SIG-M5 (cell line): ENCODE results near the gene RHBDL1.

Experiments
- DNase-seq: peaks from one replicate; lab custom pipeline; 2025; lab: John Stamatoyannopoulos, UW

Gene RHBDL1

GRCh38 chr16:674968-675883 lies at the start of gene RHBDL1:
Gene RHBDL1, plus strand, starts transcription at chr16:675671. Its CDS starts 120 bp downstream, at chr16:675791.
- DNase-seq, result no peak

GRCh38 chr16:625977-626765 lies 49.3 kb upstream of the RHBDL1 start:
- DNase-seq, result no peak

DNA sequence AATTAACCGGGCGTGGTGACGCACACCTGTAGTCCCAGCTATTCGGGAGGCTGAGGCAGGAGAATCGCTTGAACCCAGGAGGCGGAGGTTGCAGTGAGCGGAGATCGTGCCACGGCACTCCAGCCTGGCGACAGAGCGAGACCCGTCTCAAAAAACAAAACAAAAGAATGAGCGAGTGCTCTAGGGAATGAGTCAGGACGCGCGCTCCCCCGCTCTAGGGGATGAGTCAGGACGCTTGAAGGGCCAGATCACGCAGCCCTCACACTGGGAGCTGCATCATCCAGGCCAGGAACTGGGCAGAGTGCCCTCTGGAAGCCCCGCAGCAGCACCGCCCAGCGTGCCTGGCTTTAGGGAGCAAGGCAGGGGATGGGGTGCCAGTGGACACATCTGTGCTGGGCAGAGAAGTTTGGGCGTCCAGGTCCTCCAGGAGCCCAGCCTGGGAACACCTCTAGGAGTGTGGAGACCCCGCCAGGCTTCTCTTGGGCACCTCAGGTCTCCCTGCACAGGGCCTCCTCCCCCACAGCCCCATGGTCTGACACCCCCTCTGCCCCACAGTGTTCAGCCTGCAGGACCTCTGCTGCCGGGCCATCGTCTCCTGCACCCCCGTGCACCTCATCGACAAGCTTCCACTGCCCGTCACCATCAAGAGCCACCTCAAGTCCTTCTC lies 48.6 kb upstream of the RHBDL1 start:
- DNase-seq, result no peak

DNA sequence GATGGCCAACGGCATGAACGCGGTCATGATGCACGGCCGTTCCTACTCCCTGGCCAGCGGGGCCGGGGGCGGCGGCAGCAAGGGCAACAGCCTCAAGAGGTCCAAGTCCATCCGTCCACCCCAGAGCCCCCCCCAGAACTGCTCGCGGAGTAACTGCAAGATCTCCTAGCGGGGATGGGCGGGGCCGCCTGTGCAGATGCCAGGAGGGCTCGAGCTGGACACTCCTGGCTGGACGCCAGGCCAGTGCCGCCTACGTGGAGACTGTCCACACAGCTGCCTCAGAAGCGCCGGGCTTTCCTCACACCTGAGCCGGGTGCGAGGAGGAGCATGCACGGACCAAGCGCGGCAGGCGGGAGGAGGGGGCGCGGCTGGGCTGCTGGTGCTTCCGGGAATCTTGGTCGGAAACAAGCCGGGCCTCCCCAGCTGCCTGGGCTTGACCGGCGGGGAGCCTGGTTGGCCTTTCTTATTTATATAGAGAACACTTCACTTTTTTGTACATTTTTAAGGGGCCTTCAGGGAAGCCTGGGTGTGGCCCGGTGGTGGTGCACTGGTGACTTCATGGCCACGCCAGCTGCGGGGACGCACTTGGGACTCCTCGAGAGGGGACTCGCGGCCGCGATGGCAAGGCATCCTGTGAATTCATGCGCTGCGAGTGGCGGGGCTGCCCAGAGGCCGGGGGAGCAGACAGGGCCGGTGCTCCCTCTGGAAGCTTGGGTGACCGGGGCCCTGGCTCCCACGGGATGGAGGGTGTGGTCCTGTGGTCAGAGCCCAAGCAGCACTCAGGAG lies 47.8 kb upstream of the RHBDL1 start:
- no peak for DNase-seq

GRCh38 chr16:628321-629061 lies 47.0 kb upstream of the RHBDL1 start:
- no peak for DNase-seq

DNA sequence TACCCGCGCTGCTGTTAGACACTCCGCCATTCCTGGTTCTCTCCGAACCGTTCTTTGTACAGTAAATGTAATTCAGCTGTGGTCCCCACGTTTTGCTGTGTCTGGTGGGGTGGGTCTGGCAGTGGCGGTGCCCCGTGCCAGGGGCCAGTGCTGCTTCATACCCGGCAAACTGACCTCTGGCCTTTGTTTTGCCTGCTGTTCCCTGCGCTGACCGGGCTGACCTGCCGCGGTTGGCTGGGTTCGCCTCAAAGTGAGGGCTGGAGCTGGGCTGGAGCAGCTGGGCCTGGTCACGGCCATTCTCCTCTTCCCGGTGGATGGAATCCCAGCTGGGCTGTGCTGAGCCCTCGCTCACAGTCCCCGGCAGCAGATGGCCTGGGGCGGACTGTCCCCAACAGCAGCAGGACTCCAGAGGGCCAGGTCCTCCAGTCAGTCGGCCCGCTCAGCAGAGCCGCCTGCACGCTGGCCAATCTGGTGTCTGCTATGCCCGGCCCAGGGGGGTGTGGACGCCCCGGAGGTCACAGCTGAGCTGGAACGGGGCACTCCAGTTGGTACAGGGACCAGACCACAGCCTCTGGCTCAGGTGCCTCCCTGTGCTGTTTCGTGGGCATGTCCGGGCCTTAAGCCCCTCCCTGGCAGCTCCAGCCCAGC lies 46.2 kb upstream of the RHBDL1 start:
- no peak for DNase-seq

DNA sequence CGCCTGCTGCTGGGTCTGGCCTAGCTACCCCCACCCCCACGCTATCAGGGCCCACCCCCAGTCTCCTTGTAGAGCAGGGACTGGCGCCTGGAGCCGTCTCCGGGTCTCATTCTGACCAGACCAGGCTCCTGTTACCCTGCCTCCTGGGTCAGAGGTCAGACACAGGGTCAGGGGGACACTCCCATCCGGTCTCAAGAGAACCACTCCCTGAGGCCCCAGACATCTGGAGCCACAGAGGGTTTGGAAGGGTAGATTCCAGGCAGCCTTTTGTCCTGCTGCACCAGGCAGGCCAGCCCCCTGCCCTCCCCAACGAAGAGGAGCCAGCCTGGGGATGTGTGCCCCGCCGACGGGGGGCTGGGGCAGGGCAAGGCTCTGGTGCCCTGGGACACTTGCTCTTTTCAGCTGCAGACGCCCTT lies 45.6 kb upstream of the RHBDL1 start:
- DNase-seq, result no peak

GRCh38 chr16:630249-630814 lies 45.1 kb upstream of the RHBDL1 start:
- no peak for DNase-seq

- no peak for DNase-seq
Observed at GRCh38 chr16:630815-631405, 44.6 kb upstream of the RHBDL1 start, which contains the start of gene WFIKKN1. Gene WFIKKN1, plus strand, starts transcription at chr16:630985. Its CDS starts 269 bp downstream, at chr16:631254.

GRCh38 chr16:631808-632358 lies 43.6 kb upstream of the RHBDL1 start:
- DNase-seq, result no peak

DNA sequence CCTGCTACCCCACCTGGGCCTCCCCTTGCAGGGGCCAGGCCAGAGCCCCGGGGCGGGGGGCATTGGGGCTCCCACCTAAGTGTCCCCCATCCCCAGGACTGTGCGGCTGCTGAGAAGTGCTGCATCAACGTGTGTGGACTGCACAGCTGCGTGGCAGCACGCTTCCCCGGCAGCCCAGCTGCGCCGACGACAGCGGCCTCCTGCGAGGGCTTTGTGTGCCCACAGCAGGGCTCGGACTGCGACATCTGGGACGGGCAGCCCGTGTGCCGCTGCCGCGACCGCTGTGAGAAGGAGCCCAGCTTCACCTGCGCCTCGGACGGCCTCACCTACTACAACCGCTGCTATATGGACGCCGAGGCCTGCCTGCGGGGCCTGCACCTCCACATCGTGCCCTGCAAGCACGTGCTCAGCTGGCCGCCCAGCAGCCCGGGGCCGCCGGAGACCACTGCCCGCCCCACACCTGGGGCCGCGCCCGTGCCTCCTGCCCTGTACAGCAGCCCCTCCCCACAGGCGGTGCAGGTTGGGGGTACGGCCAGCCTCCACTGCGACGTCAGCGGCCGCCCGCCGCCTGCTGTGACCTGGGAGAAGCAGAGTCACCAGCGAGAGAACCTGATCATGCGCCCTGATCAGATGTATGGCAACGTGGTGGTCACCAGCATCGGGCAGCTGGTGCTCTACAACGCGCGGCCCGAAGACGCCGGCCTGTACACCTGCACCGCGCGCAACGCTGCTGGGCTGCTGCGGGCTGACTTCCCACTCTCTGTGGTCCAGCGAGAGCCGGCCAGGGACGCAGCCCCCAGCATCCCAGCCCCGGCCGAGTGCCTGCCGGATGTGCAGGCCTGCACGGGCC lies 42.8 kb upstream of the RHBDL1 start:
- no peak for DNase-seq

DNA sequence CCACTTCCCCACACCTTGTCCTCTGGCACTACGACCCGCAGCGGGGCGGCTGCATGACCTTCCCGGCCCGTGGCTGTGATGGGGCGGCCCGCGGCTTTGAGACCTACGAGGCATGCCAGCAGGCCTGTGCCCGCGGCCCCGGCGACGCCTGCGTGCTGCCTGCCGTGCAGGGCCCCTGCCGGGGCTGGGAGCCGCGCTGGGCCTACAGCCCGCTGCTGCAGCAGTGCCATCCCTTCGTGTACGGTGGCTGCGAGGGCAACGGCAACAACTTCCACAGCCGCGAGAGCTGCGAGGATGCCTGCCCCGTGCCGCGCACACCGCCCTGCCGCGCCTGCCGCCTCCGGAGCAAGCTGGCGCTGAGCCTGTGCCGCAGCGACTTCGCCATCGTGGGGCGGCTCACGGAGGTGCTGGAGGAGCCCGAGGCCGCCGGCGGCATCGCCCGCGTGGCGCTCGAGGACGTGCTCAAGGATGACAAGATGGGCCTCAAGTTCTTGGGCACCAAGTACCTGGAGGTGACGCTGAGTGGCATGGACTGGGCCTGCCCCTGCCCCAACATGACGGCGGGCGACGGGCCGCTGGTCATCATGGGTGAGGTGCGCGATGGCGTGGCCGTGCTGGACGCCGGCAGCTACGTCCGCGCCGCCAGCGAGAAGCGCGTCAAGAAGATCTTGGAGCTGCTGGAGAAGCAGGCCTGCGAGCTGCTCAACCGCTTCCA lies 42.0 kb upstream of the RHBDL1 start:
- DNase-seq, result no peak

DNA sequence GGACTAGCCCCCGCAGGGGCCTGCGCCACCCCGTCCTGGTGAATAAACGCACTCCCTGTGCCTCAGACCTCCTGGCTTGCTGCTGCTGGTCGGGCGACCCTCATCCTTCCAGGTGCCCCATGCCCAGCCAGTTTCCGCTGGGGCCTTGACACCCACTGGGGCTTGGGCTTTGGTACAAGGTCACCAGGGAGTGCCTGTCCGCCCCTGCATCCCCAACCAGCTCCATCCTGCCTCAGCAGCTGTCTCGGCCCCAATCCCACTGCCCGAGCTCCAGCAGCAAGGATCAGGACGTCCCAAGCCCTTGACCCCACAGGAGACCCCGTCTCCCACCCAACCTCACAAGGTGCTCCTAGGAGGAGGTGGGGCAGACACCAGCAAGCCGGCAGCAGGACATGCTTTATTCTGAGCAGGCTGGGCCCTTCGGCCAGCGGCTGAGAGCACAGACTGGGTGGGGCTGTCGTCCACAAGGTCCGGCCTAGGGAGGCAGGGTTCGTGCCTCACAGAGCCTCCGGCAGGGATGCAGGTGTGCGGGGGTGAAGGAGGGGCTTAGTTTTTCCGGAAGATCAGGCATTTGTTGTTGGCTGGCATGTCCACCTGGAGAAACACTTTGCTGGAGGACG lies 41.3 kb upstream of the RHBDL1 start:
- DNase-seq, result no peak

- DNase-seq, result no peak
Observed at GRCh38 chr16:634996-635395, 40.5 kb upstream of the RHBDL1 start.

- no peak for DNase-seq
Observed at GRCh38 chr16:635573-636205, 39.8 kb upstream of the RHBDL1 start.

GRCh38 chr16:636206-637080 lies 39.0 kb upstream of the RHBDL1 start, which contains the start of gene METTL26:
Gene METTL26, minus strand, starts transcription at chr16:636305. Its CDS starts 15 bp downstream, at chr16:636290.
- DNase-seq, result peak; percentile 26
